Peyer's patch (tissue), 4 donors: Measurements from ENCODE around the gene C11orf58. TPM values are rescaled to one million over a fixed set of nuclear protein-coding genes. Genes with fewer than 3 reads are reported as not detected.

ENCODE experiments used
- DNase-seq, 3 donors: peaks; one replicate each; pipeline ENCODE4 v3.0.0-alpha.2; 2017 to 2019
- H3K27ac ChIP-seq, 4 donors: fragments of 200-600 bp; sonication (generic); one replicate each; pipeline ENCODE4 v1.5.1; 2016 to 2019
- H3K27me3 ChIP-seq, 2 donors: fragments of 200-600 bp; sonication (generic); one replicate each; pipeline ENCODE4 v1.5.1; 2019
- H3K36me3 ChIP-seq, 3 donors: fragments of 200-600 bp; sonication (generic); one replicate each; pipeline ENCODE4 v1.5.1; 2016 to 2019
- H3K4me1 ChIP-seq, 4 donors: fragments of 200-600 bp; sonication (generic); one replicate each; pipeline ENCODE4 v1.5.1; 2016 to 2019
- H3K4me3 ChIP-seq, 4 donors: fragments of 200-600 bp; sonication (generic); 1 replicate in 3 of 4; 2 replicates in 1 of 4; pipeline ENCODE4 v1.5.1; 2016 to 2019; ENCODE audit warnings: mild to moderate bottlenecking in 1 of 4
- H3K9me3 ChIP-seq, 4 donors: fragments of 200-600 bp; sonication (generic); one replicate each; pipeline ENCODE4 v1.5.1; 2016 to 2019; ENCODE audit warnings: mild to moderate bottlenecking in 1 of 4
- POLR2A ChIP-seq, 2 donors: fragments of 450-650 bp; IDR thresholded peaks; one replicate each; pipeline ENCODE4 v1.5.1; 2017; ENCODE audit warnings: antibody characterized with exemption in 2 of 2, mild to moderate bottlenecking in 2 of 2, moderate library complexity in 2 of 2
- total RNA-seq, 4 donors: library from RNA; depleted of rRNA; stranded (reverse); fragments of >200 nt; gene quantifications; one replicate each; pipeline ENCODE4 v1.1.0, GENCODE V29; 2016
- TF ChIP-seq, protein P1 (sequence below), 6 experiments: fragments of 450-650 bp in 4 of 6; fragments of 200-600 bp in 2 of 6; sonication (generic) in 1 of 6; IDR thresholded peaks; one replicate each; pipeline ENCODE4 v1.5.1; 2017 to 2019; ENCODE audit warnings: antibody characterized with exemption in 6 of 6, mild to moderate bottlenecking in 3 of 6, moderate library complexity in 1 of 6

The C11orf58 gene
- total RNA-seq, 4 donors from 2014 or later: 47.9 to 143 (median 80.3) TPM

GRCh38 chr11:16781936-16782919 is 43.8 kb downstream of the C11orf58 start:
- Histone ChIP-seq H3K27me3 (no peaks in the 10 kb centered on the region), H3K36me3 (peaks cover 0 to 23% (median 0%) of the 10 kb centered on the region in 3 donors), H3K9me3 (no peaks in the 10 kb centered on the region), H3K27ac (no peak overlapping the region), H3K4me1 (peaks cover 0 to 10% (median 0%) of the 10 kb centered on the region in 4 donors), H3K4me3 (no peak overlapping the region)
- TF ChIP-seq POLR2A (IDR thresholded peaks at IDR 0.05): no peak
- TF ChIP-seq, protein P1, sequence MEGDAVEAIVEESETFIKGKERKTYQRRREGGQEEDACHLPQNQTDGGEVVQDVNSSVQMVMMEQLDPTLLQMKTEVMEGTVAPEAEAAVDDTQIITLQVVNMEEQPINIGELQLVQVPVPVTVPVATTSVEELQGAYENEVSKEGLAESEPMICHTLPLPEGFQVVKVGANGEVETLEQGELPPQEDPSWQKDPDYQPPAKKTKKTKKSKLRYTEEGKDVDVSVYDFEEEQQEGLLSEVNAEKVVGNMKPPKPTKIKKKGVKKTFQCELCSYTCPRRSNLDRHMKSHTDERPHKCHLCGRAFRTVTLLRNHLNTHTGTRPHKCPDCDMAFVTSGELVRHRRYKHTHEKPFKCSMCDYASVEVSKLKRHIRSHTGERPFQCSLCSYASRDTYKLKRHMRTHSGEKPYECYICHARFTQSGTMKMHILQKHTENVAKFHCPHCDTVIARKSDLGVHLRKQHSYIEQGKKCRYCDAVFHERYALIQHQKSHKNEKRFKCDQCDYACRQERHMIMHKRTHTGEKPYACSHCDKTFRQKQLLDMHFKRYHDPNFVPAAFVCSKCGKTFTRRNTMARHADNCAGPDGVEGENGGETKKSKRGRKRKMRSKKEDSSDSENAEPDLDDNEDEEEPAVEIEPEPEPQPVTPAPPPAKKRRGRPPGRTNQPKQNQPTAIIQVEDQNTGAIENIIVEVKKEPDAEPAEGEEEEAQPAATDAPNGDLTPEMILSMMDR (IDR thresholded peaks at IDR 0.05): no peak
- DNase-seq: no peak

DNA sequence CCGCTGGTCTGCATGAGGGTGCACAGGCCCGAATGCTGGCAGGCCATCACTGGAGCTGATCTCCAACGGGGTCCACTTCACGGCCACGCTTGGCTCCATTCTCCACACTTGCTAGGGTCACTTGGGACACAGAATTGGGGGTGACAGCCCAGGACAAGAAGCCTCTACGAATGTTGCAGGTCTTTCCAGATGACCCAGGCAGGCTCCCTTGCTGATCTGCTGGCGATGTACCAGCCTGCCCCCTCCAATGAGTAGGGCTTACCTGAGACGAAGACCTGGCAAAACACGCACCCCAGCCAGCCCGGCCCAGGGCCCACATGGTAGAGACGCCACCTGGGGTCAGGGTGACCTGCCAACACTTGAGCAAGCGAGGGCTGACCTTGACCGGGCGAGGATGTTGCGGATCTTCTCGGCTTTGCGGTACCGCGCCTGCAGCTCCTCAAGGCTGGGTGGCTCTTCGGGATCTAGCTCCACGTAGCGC is 44.9 kb downstream of the C11orf58 start:
- H3K9me3 ChIP-seq: no peaks in the 10 kb centered on the region
- H3K36me3 ChIP-seq: peaks cover 0 to 20% (median 0%) of the 10 kb centered on the region in 3 donors
- TF ChIP-seq POLR2A (IDR thresholded peaks at IDR 0.05): no peak
- TF ChIP-seq, protein P1 (IDR thresholded peaks at IDR 0.05): no peak
- H3K4me1 ChIP-seq: peaks cover 0 to 10% (median 0%) of the 10 kb centered on the region in 4 donors
- DNase-seq: no peak
- no peak overlapping the region for H3K27ac ChIP-seq
- H3K4me3 ChIP-seq: no peak overlapping the region
- H3K27me3 ChIP-seq: no peaks in the 10 kb centered on the region

DNA sequence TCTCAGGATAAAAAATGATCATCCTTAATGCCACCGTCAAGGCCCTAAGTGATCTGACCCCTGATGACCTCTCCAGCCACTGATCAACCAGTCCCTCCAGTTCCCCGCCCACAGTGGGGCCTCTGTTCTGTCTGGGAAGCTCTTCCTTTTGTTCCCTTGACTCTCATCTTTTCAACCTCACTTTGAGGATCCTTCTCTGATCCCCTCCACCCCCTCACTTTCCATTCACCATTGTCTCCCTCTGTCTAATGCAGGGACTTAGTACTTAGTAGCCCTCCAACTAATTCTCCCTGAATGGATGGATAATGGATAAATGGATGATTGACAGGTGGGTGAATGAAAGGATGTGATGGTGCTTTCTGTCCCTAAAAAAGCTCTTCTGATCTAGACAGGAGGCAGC is 45.6 kb downstream of the C11orf58 start:
- DNase-seq: no peak
- H3K9me3 ChIP-seq: no peaks in the 10 kb centered on the region
- H3K4me3 ChIP-seq: no peak overlapping the region
- H3K27ac ChIP-seq: no peak overlapping the region
- H3K27me3 ChIP-seq: no peaks in the 10 kb centered on the region
- H3K4me1 ChIP-seq: peaks cover 0 to 10% (median 0%) of the 10 kb centered on the region in 4 donors
- peaks cover 0 to 16% (median 0%) of the 10 kb centered on the region in 3 donors for H3K36me3 ChIP-seq
- no peak for TF ChIP-seq POLR2A (IDR thresholded peaks at IDR 0.05)
- TF ChIP-seq, protein P1 (IDR thresholded peaks at IDR 0.05): no peak

GRCh38 chr11:16784666-16785065 is 46.2 kb downstream of the C11orf58 start:
- Histone ChIP-seq H3K4me3 (no peak overlapping the region), H3K36me3 (peaks cover 0 to 20% (median 0%) of the 10 kb centered on the region in 3 donors), H3K9me3 (no peaks in the 10 kb centered on the region), H3K4me1 (peaks cover 0 to 10% (median 0%) of the 10 kb centered on the region in 4 donors), H3K27me3 (no peaks in the 10 kb centered on the region), H3K27ac (no peak overlapping the region)
- TF ChIP-seq POLR2A (IDR thresholded peaks at IDR 0.05): no peak
- TF ChIP-seq, protein P1 (IDR thresholded peaks at IDR 0.05): no peak
- DNase-seq: no peak

- Histone ChIP-seq H3K27ac (peak overlapping the region in 2 of 4 donors; percentile 5 to 28), H3K36me3 (peaks cover 0 to 25% (median 0%) of the 10 kb centered on the region in 3 donors), H3K4me3 (no peak overlapping the region), H3K9me3 (no peaks in the 10 kb centered on the region), H3K27me3 (no peaks in the 10 kb centered on the region), H3K4me1 (peaks cover 0 to 10% (median 0%) of the 10 kb centered on the region in 4 donors)
- no peak for TF ChIP-seq POLR2A (IDR thresholded peaks at IDR 0.05)
- TF ChIP-seq, protein P1 (IDR thresholded peaks at IDR 0.05): peak; percentile 63 to 80 (median 74)
- peak in 2 of 3 donors; percentile 45 to 79 for DNase-seq
These were observed 47.2 kb downstream of the C11orf58 start for GRCh38 chr11:16785520-16786128.
